Activated naive CD4-positive, alpha-beta T cell (primary cell): Measurements from ENCODE around the gene MPHOSPH10.
"Not testable (repeated sequence)": the region's sequence is repeated elsewhere in the genome, so short reads cannot be mapped to it uniquely, and the experiment has no call there.

Source experiments
- DNase-seq, 4 experiments: peaks; one replicate each; lab custom pipeline; 2025; lab: John Stamatoyannopoulos, UW

The MPHOSPH10 gene

DNA sequence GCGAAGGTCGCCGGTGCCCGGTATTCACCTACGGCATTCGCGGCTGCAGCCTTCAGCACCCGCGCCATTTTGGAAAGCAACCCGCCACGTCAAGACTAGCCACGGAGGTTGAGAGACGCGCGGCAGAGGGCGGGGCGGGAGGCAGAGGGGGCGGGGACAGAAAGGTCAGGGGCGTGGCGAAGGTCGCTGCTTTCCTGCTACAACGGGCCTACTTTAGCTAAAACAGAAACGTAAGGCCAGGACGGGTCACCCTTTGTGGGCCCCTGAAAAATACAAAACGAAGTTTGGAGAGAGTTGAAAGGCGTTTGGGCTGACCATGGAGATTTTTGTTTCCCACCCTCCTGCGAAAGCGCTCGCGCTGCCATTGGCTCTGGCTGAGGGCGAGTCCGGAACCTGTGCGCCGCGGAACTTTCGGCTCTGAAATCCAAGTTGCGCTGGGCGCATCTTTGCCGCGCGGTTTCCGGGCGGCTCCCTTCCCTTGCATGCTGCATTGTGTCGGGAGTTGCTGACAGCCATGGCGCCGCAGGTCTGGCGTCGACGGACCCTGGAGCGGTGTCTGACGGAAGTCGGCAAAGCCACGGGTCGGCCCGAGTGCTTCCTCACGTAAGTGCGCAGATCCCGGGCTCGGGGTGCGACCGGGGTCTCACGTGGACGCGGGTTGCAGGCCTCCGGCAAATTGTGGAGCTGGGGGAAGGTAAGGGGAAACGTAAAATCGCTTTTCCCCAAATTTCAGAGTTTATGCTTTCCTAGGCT is at the start of gene MPHOSPH10, which contains the start of gene MCEE:
Gene MPHOSPH10 (plus strand): TSS at position 483 of the 753 bp plus-strand sequence. CDS start 32 bp downstream, at position 515.
Gene MCEE (minus strand): TSS at position 78 of the 753 bp plus-strand sequence. CDS start 10 bp downstream, at position 68.
- peak; percentile 79 to 85 (median 84) for DNase-seq

- no peak for DNase-seq
These were observed 47.8 kb upstream of the MPHOSPH10 start for GRCh38 chr2:71082402-71083252.

DNA sequence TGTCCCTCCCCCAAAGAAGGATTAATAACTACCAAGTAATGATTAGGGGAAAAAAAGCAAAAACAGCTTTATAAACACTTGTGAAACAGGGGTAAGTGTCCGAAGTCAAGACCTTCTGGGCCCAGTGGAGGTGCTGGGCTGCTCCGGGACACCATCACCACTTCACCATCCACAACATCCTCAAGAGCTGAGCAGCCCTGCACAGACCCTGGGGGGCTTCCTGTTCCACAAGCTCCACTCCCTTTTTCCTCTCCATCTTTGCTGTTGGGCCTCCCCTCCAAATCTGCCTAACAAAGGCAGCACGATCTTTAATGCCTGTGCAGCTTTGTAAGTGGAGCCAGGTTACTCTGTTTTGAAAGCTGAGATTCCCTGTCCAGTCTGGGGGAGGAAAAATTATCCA is 47.1 kb upstream of the MPHOSPH10 start:
- not testable (repeated sequence) for DNase-seq

DNA sequence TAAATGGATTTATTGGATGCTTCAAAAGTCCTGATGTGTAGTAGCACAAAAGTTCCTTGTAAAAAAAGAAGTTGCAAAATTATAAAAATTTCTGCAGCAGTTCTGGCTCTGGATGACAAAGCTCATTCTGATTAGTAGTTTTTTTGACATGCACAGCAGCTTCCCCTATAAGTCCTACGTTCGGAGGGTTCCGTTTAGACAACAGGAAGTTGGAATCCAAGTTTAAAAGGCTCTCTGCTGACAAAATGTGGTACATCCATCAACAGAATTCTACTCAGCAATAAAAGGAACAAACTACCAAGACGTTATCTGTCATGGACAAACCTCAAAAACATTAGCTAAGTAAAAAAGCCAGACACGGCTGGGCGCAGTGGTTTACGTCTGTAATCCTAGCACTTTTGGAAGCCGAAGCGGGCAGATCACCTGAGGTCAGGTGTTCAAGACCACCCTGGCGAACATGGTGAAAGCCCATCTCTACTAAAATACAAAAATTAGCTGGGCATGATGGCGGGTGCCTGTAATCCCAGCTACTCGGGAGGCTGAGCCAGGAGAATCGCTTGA is 46.6 kb upstream of the MPHOSPH10 start:
- DNase-seq, result not testable (repeated sequence)

GRCh38 chr2:71085325-71086003 is 45.0 kb upstream of the MPHOSPH10 start:
- not testable (repeated sequence) for DNase-seq

GRCh38 chr2:71089475-71089874 is 41.0 kb upstream of the MPHOSPH10 start:
- DNase-seq, result not testable (repeated sequence)

DNA sequence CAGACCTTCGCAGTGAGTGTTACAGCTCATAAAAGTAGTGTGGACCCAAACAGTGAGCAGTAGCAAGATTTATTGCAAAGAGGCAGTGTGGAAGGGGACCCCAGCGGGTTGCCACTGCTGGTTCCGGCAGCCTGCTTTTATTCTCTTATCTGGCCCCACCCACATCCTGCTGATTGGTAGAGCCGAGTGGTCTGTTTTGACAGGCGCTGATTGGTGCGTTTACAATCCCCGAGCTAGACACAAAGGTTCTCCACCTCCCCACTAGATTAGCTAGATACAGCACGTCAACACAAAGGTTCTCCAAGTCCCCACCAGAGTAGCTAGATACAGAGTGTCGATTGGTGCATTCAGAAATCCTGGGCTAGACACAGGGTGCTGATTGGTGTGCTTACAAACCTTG is 38.6 kb upstream of the MPHOSPH10 start:
- DNase-seq, result not testable (repeated sequence)

DNA sequence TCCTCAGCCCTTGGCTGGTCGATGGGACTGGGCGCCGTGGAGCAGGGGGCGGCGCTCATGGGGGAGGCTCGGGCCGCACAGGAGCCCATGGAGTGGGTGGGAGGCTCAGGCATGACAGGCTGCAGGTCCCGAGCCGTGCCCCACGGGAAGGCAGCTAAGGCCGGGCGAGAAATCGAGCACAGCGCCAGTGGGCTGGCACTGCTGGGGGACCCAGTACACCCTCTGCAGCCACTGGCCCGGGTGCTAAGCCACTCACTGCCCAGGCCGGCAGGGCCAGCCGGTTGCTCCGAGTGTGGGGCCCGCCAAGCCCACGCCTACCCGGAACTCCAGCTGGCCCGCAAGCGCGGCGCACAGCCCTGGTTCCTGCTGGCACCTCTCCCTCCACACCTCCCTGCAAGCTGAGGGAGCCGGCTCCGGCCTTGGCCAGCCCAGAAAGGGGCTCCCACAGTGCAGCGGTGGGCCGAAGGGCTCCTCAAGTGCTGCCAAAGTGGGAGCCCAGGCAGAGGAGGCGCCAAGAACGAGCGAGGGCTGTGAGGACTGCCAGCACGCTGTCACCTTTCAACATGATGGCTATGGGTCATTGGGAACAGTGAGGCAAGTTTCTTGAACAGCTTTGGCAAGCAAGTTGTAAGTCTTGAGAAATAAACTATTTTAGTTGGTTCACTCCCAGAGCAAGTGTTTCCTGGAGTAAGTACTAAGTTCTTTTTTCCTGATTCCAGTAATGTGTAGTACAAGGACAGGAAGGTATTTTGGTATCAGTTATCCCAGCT is 37.8 kb upstream of the MPHOSPH10 start:
- not testable (repeated sequence) for DNase-seq

- peak in 2 of 4 experiments; percentile 2 to 7 for DNase-seq
These were observed 30.1 kb upstream of the MPHOSPH10 start for GRCh38 chr2:71100195-71100964.

- no peak for DNase-seq
These were observed 28.8 kb upstream of the MPHOSPH10 start for GRCh38 chr2:71101656-71102055.

DNA sequence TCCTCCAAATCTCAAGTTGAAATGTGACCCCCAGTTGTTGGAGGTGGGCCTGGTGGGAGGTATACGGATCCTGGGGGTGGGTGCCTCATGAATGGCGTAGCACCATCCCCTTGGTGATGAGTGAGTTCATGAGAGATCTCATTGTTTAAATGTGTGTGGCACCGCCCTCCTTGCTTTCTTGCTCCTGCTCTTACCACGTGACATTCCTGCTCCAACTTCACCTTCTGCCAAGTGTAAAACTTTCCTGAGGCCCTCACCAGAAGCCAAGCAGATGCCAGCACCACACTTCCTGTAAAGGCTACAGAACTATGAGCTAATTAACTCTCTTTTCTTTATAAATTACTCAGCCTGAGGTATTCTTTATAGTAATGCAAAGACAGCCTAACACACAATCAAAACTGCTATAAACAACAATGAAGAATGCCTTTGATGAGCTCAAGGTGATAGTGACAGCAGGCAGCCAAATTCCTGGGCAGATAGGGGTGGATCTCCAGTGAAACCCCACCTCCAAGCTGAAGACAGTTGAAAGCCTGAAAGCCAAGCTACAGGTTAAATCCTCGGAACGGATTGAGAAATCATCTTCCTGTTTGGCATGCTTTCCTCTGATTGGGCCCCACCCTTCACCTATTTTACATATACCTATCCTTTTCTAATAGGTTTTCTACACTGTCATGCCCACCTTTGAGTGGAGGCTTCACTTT is 27.3 kb upstream of the MPHOSPH10 start:
- DNase-seq, result no peak

DNA sequence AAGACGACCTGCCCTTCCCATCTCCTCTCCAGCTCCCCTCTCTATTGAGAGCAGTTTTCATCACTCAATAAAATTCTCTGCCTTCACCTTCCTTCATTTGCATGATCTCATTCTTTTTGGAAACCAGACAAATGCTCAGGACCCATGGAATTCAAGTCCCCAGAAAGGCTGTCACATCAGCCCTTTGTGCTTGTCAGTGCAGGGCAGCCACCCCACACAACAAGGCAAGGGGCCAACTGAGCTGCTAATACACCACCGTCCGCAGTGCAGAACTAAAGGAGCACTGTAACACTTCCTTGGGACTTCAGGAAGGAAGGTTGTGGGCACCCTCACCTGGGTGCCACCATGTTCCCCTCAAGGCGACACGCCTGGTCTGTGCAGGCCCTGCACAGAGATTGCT is 26.6 kb upstream of the MPHOSPH10 start:
- no peak for DNase-seq

DNA sequence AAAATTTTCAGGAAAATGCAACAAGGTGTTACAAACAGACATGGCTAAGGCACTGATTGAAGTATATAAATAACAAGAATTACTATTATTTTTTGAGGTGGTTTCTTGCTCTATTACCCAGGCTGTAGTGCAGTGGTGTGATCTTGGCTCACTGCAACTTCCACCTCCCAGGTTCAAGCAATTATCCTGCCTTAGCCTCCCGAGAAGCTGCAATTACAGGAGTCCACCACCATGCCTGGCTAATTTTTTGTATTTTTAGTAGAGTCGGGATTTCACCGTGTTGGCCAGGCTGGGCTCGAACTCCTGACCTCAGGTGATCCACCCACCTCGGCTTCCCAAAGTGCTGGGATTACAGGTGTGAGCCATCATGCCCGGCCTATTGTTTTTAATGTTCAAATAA is 24.0 kb upstream of the MPHOSPH10 start:
- not testable (repeated sequence) for DNase-seq

DNA sequence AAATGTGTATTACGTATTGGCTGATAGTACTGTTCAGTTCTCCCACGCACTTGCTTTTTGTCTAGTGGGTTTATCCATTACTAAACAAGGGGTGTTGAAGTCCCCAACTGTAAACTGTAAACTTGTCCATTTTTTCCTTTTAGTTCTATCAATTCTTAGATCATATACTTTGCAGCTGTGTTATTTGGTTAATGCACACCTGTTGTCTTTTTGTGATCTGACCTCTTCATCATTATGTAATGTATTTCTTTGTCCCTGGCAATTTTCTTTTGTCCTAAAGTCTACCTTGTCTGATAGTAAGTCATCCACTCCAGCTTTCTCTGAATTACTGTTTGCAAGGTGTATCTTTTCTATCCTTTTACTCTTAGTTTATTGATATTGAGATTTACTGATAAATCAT is 22.3 kb upstream of the MPHOSPH10 start:
- no peak for DNase-seq

GRCh38 chr2:71113843-71114242 is 16.6 kb upstream of the MPHOSPH10 start:
- DNase-seq, result no peak

- no peak for DNase-seq
These were observed 13.4 kb upstream of the MPHOSPH10 start for GRCh38 chr2:71117063-71117462.

DNA sequence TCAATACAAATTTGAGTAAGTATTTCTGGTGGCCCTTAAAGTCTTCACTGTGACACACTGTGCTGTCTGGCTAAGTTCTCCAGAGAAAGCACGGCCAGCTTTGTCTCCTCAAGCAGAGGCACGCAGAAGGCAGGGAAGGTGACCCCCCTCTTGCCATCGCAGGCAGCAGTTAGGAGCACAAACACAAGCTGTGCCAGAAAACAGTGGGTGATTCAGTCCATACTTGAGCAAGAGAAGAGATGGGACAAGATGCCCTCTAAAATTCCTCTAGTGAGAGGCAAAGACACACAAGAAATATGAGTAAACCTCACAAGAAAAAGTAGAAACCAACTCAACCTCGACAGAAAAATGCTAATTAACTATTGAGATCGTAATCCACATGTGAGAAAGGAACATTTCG is 10.2 kb upstream of the MPHOSPH10 start:
- DNase-seq, result no peak

DNA sequence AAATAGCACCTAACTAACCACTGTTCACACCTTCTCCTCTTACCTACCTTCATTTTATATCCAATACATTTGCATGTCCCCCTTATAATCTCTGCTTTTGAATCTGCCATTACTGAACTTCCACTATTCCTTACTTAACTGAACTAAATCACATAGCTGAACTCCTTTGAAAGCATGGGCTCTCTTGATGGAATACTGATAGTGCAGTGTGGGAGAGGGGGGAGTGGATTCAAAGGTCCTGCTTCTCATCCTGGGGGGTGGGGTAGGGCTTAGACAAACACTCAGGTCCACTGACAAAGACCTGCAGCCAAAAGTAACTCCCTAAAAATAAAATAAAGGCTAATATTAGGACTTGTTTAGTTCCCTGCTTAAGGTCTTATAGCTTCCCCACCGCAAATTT is 9.0 kb upstream of the MPHOSPH10 start:
- DNase-seq, result no peak

DNA sequence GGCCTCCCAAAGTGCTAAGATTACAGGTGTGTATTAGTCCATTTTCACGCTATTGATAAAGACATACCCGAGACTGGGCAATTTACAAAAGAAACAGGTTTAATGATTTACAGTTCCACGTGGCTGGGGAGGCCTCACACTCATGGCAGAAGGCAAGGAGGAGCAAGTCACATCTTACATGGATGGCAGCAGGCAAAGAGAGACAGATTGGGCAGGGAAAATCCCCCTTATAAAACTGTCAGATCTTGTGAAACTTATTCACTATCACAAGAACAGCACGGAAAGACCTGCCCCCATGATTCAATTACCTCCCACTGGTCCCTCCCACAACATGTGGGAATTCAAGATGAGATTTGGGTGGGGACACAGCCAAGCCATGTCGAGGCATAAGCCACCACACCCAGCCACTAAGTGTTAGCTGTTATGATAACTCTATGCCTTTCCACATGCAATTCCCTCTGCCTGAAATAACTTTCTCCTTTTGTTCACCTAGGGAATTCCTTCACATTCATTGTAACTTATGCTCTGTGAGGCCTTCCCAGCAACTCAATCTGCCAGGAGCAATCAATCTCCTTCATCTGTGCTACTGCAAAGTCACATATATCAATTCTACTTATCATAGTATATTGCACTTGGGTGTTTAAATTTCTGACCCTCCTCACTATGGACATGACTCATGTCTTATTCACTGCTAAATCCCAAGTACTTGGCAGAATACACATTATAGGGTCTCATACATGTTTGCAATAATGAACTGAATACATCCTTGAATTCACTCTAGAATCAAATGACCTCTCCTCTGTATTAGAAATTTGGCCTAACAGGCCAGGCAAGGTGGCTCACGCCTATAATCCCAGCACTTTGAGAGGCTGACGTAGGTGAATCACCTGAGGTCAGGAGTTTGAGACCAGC is 7.8 kb upstream of the MPHOSPH10 start:
- DNase-seq, result no peak
